HEK293 (cell line): ENCODE results near the gene HNRNPA0.

Experiments used
- SP2 ChIP-seq: fragments of 450-650 bp; formaldehyde crosslinking; IDR thresholded peaks from 2 replicates; pipeline ENCODE4 v1.5.1; 2016; ENCODE audit warnings: missing biosample characterization, missing genetic modification characterization
- ZBTB7A ChIP-seq: fragments of 450-650 bp; formaldehyde crosslinking; IDR thresholded peaks from 2 replicates; pipeline ENCODE4 v1.5.1; 2016; ENCODE audit warnings: low read depth, missing biosample characterization, missing genetic modification characterization
- ZBTB8A ChIP-seq: fragments of 450-650 bp; formaldehyde crosslinking; IDR thresholded peaks from 2 replicates; pipeline ENCODE4 v1.5.1; 2016; ENCODE audit warnings: missing biosample characterization, missing genetic modification characterization
- ZNF132 ChIP-seq: fragments of 450-650 bp; formaldehyde crosslinking; IDR thresholded peaks from 2 replicates; pipeline ENCODE4 v1.5.1; 2017; ENCODE audit warnings: missing biosample characterization, missing genetic modification characterization, borderline replicate concordance
- ZNF274 ChIP-seq, 2 experiments: fragments of 200-500 bp in 1 of 2; fragments of 450-650 bp in 1 of 2; sonication (Bioruptor generic) in 1 of 2; formaldehyde crosslinking in 1 of 2; IDR thresholded peaks; 2 replicates each; pipeline versions ENCODE4 v1.5.1 to v1.6.1; 2014 to 2016; ENCODE audit warnings: borderline replicate concordance in 1 of 2, inconsistent platforms in 1 of 2, low read length in 1 of 2, missing biosample characterization in 1 of 2, missing genetic modification characterization in 1 of 2
- ZNF311 ChIP-seq: fragments of 450-650 bp; formaldehyde crosslinking; IDR thresholded peaks from 2 replicates; pipeline ENCODE4 v1.5.1; 2017; ENCODE audit warnings: missing biosample characterization, missing genetic modification characterization, borderline replicate concordance
- ZNF521 ChIP-seq: fragments of 450-650 bp; formaldehyde crosslinking; IDR thresholded peaks from 2 replicates; pipeline ENCODE4 v1.5.1; 2017; ENCODE audit warnings: missing biosample characterization, mild to moderate bottlenecking, missing genetic modification characterization
- ZNF629 ChIP-seq: fragments of 450-650 bp; formaldehyde crosslinking; IDR thresholded peaks from 2 replicates; pipeline ENCODE4 v1.5.1; 2017; ENCODE audit warnings: missing biosample characterization, missing genetic modification characterization
- TF ChIP-seq, protein P1 (sequence below): fragments of 450-650 bp; formaldehyde crosslinking; IDR thresholded peaks from 2 replicates; pipeline ENCODE4 v1.5.1; 2016; ENCODE audit warnings: missing biosample characterization, missing genetic modification characterization
- TF ChIP-seq, protein P2 (sequence below): fragments of 450-650 bp; formaldehyde crosslinking; conservative IDR thresholded peaks from 2 replicates; pipeline ENCODE4 v1.5.1; 2016; ENCODE audit warnings: low read depth, missing biosample characterization, missing genetic modification characterization
- TF ChIP-seq, protein P3 (sequence below): fragments of 450-650 bp; formaldehyde crosslinking; IDR thresholded peaks from 2 replicates; pipeline ENCODE4 v1.5.1; 2016; ENCODE audit warnings: missing biosample characterization, missing genetic modification characterization
- TF ChIP-seq, protein P4 (sequence below): fragments of 450-650 bp; formaldehyde crosslinking; IDR thresholded peaks from 2 replicates; pipeline ENCODE4 v1.5.1; 2016; ENCODE audit warnings: missing biosample characterization, missing genetic modification characterization

DNA sequence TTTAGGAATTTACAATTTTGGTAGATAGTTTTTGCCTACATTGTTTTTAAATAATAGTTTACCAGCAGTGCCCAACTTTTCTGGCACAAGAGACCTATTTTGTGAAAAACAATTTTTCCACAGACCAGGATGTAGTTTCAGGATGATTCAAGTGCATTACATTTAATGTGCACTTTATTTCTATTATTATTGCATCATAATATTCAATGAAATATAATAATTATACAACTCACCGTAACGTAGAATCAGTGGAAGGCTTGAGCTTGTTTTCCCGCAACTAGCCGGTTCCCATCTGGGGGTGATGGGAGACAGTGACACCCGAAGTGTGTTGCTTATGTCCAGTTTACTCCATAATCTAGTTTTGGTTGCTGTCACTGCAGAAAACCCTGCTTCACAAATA, 3.5 kb upstream of the HNRNPA0 start:
- TF ChIP-seq ZBTB7A (no peak), ZNF311 (tag by site-specific recombination) (no peak), ZBTB8A (no peak), ZNF132 (tag by site-specific recombination) (no peak), ZNF629 (tag by site-specific recombination) (no peak), SP2 (no peak), ZNF274 (IDR thresholded peaks at IDR 0.05; ENCODE audit: low read length) (no peak), ZNF274 (tag by site-specific recombination; IDR thresholded peaks at IDR 0.05; ENCODE audit: borderline replicate concordance) (no peak), ZNF521 (tag by site-specific recombination) (no peak)
- TF ChIP-seq, protein P1, sequence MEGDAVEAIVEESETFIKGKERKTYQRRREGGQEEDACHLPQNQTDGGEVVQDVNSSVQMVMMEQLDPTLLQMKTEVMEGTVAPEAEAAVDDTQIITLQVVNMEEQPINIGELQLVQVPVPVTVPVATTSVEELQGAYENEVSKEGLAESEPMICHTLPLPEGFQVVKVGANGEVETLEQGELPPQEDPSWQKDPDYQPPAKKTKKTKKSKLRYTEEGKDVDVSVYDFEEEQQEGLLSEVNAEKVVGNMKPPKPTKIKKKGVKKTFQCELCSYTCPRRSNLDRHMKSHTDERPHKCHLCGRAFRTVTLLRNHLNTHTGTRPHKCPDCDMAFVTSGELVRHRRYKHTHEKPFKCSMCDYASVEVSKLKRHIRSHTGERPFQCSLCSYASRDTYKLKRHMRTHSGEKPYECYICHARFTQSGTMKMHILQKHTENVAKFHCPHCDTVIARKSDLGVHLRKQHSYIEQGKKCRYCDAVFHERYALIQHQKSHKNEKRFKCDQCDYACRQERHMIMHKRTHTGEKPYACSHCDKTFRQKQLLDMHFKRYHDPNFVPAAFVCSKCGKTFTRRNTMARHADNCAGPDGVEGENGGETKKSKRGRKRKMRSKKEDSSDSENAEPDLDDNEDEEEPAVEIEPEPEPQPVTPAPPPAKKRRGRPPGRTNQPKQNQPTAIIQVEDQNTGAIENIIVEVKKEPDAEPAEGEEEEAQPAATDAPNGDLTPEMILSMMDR = no peak
- TF ChIP-seq, protein P2, sequence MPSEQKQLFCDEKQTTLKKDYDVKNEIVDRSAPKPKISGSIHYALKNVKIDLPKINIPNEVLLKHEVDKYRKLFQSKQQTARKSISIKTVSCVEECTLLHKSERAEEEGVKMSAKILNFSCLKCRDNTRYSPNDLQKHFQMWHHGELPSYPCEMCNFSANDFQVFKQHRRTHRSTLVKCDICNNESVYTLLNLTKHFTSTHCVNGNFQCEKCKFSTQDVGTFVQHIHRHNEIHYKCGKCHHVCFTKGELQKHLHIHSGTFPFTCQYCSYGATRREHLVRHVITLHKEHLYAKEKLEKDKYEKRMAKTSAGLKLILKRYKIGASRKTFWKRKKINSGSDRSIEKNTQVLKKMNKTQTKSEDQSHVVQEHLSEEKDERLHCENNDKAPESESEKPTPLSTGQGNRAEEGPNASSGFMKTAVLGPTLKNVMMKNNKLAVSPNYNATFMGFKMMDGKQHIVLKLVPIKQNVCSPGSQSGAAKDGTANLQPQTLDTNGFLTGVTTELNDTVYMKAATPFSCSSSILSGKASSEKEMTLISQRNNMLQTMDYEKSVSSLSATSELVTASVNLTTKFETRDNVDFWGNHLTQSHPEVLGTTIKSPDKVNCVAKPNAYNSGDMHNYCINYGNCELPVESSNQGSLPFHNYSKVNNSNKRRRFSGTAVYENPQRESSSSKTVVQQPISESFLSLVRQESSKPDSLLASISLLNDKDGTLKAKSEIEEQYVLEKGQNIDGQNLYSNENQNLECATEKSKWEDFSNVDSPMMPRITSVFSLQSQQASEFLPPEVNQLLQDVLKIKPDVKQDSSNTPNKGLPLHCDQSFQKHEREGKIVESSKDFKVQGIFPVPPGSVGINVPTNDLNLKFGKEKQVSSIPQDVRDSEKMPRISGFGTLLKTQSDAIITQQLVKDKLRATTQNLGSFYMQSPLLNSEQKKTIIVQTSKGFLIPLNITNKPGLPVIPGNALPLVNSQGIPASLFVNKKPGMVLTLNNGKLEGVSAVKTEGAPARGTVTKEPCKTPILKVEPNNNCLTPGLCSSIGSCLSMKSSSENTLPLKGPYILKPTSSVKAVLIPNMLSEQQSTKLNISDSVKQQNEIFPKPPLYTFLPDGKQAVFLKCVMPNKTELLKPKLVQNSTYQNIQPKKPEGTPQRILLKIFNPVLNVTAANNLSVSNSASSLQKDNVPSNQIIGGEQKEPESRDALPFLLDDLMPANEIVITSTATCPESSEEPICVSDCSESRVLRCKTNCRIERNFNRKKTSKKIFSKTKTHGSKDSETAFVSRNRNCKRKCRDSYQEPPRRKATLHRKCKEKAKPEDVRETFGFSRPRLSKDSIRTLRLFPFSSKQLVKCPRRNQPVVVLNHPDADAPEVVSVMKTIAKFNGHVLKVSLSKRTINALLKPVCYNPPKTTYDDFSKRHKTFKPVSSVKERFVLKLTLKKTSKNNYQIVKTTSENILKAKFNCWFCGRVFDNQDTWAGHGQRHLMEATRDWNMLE (tag by site-specific recombination) = no peak
- TF ChIP-seq, protein P3, sequence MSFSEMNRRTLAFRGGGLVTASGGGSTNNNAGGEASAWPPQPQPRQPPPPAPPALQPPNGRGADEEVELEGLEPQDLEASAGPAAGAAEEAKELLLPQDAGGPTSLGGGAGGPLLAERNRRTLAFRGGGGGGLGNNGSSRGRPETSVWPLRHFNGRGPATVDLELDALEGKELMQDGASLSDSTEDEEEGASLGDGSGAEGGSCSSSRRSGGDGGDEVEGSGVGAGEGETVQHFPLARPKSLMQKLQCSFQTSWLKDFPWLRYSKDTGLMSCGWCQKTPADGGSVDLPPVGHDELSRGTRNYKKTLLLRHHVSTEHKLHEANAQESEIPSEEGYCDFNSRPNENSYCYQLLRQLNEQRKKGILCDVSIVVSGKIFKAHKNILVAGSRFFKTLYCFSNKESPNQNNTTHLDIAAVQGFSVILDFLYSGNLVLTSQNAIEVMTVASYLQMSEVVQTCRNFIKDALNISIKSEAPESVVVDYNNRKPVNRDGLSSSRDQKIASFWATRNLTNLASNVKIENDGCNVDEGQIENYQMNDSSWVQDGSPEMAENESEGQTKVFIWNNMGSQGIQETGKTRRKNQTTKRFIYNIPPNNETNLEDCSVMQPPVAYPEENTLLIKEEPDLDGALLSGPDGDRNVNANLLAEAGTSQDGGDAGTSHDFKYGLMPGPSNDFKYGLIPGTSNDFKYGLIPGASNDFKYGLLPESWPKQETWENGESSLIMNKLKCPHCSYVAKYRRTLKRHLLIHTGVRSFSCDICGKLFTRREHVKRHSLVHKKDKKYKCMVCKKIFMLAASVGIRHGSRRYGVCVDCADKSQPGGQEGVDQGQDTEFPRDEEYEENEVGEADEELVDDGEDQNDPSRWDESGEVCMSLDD (tag by site-specific recombination) = no peak
- TF ChIP-seq, protein P4, sequence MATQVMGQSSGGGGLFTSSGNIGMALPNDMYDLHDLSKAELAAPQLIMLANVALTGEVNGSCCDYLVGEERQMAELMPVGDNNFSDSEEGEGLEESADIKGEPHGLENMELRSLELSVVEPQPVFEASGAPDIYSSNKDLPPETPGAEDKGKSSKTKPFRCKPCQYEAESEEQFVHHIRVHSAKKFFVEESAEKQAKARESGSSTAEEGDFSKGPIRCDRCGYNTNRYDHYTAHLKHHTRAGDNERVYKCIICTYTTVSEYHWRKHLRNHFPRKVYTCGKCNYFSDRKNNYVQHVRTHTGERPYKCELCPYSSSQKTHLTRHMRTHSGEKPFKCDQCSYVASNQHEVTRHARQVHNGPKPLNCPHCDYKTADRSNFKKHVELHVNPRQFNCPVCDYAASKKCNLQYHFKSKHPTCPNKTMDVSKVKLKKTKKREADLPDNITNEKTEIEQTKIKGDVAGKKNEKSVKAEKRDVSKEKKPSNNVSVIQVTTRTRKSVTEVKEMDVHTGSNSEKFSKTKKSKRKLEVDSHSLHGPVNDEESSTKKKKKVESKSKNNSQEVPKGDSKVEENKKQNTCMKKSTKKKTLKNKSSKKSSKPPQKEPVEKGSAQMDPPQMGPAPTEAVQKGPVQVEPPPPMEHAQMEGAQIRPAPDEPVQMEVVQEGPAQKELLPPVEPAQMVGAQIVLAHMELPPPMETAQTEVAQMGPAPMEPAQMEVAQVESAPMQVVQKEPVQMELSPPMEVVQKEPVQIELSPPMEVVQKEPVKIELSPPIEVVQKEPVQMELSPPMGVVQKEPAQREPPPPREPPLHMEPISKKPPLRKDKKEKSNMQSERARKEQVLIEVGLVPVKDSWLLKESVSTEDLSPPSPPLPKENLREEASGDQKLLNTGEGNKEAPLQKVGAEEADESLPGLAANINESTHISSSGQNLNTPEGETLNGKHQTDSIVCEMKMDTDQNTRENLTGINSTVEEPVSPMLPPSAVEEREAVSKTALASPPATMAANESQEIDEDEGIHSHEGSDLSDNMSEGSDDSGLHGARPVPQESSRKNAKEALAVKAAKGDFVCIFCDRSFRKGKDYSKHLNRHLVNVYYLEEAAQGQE (tag by site-specific recombination) = no peak
